Epithelial cell of proximal tubule (primary cell): Measurements from ENCODE around the gene OTUB2. TPM values are rescaled to one million over a fixed set of nuclear protein-coding genes. Genes with fewer than 3 reads are reported as not detected.
A peak's percentile ranks its signal among the peaks of the same experiment; 100 is the strongest.

ENCODE experiments used
- DNase-seq: peaks from one replicate; pipeline ENCODE4 v3.0.0-alpha.2; 2011; ENCODE audit warnings: low read depth
- H3K4me3 ChIP-seq: 2 replicates; pipeline ENCODE4 v1.5.1; 2011; ENCODE audit warnings: low read depth, mild to moderate bottlenecking, low read length
- CTCF ChIP-seq: conservative IDR thresholded peaks from 2 replicates; pipeline ENCODE4 v1.5.1; 2012; ENCODE audit warnings: low read depth, mild to moderate bottlenecking, low read length
- total RNA-seq: library from RNA; depleted of rRNA; stranded (reverse); fragments of >200 nt; gene quantifications from 2 replicates; pipeline ENCODE4 v1.2.3, GENCODE V29; 2015

The OTUB2 gene
- total RNA-seq, 1 donor from 2014 or later = 5.6 TPM

- no peak overlapping the region for H3K4me3 ChIP-seq
- no peak for DNase-seq
- no peak for TF ChIP-seq CTCF
Observed at GRCh38 chr14:93981316-93982229, 44.6 kb upstream of the OTUB2 start.

- no peak for TF ChIP-seq CTCF
- no peak overlapping the region for H3K4me3 ChIP-seq
- DNase-seq = no peak
Observed at GRCh38 chr14:93982230-93983007, 43.7 kb upstream of the OTUB2 start.

DNA sequence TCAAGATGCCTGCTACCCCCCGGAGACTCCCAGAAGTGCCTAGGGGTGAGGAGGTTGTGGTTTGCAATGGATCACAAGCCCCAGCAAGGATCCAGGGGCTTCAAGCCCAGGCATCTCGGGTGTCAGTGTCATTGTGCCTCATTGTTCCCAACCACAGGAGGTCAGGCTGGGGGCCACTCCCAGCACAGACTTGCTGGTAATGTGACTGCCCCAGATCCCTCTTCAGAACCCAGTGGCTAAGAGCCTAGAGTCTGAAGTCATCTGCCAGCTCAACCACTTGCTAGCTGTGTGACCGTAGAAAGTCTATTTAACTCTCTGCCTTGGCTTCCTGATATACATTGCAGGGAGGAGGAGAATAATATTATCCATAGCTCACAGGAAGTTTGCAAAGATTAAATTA is 42.1 kb upstream of the OTUB2 start:
- no peak for DNase-seq
- H3K4me3 ChIP-seq = no peak overlapping the region
- no peak for TF ChIP-seq CTCF

- peak; percentile 55 for TF ChIP-seq CTCF
- H3K4me3 ChIP-seq = no peak overlapping the region
- no peak for DNase-seq
Observed at GRCh38 chr14:93984987-93985410, 41.1 kb upstream of the OTUB2 start.

- TF ChIP-seq CTCF = no peak
- DNase-seq = no peak
- no peak overlapping the region for H3K4me3 ChIP-seq
Observed at GRCh38 chr14:93986955-93987354, 39.2 kb upstream of the OTUB2 start.

GRCh38 chr14:93987376-93987775 is 38.8 kb upstream of the OTUB2 start:
- H3K4me3 ChIP-seq = no peak overlapping the region
- no peak for TF ChIP-seq CTCF
- no peak for DNase-seq
